GM23338 (cell line): ENCODE measurements around the gene TCF12. TPM values are rescaled to one million over a fixed set of nuclear protein-coding genes. Genes with fewer than 3 reads are reported as not detected.

ENCODE experiments used
- ATAC-seq: fragments of 200-7000 bp; cut with Tn5 transposase; 3 replicates; pipeline ENCODE4 v1.9.1; 2020
- DNase-seq: peaks from one replicate; pipeline ENCODE4 v3.0.0-alpha.2; 2015; ENCODE audit warnings: low spot score
- H2AFZ ChIP-seq: fragments of 200-600 bp; sonication (generic); 2 replicates; pipeline ENCODE4 v1.8.0; 2016; ENCODE audit warnings: antibody characterized with exemption, mild to moderate bottlenecking, moderate library complexity
- H3F3A ChIP-seq: fragments of 200-600 bp; sonication (generic); replicated peaks from 2 replicates; pipeline ENCODE4 v1.8.0; 2017; ENCODE audit warnings: antibody characterized with exemption, mixed run types, low read depth
- H3K27ac ChIP-seq: fragments of 200-600 bp; sonication (generic); 2 replicates; pipeline ENCODE4 v1.6.1; 2016; ENCODE audit warnings: low read depth
- H3K27me3 ChIP-seq: fragments of 200-600 bp; sonication (generic); 2 replicates; pipeline ENCODE4 v1.8.0; 2016; ENCODE audit warnings: mild to moderate bottlenecking, mixed run types, moderate library complexity; ENCODE audit not compliant: insufficient read depth
- H3K36me3 ChIP-seq: fragments of 200-600 bp; sonication (generic); 2 replicates; pipeline ENCODE4 v1.8.0; 2016; ENCODE audit warnings: mild to moderate bottlenecking; ENCODE audit not compliant: insufficient read depth
- H3K4me1 ChIP-seq: fragments of 200-600 bp; sonication (generic); 2 replicates; pipeline ENCODE4 v1.8.0; 2016; ENCODE audit warnings: mild to moderate bottlenecking, moderate library complexity; ENCODE audit not compliant: insufficient read depth
- H3K4me2 ChIP-seq: fragments of 200-600 bp; sonication (generic); 2 replicates; pipeline ENCODE4 v1.7.1; 2017; ENCODE audit warnings: mixed run types
- H3K4me3 ChIP-seq: fragments of 200-600 bp; sonication (generic); 2 replicates; pipeline ENCODE4 v1.6.1; 2016; ENCODE audit warnings: mixed run types
- H3K79me2 ChIP-seq: fragments of 200-600 bp; sonication (generic); replicated peaks from 2 replicates; pipeline ENCODE4 v1.8.0; 2017; ENCODE audit warnings: mild to moderate bottlenecking; ENCODE audit not compliant: insufficient read depth
- H3K9me2 ChIP-seq: fragments of 200-600 bp; sonication (generic); 2 replicates; pipeline ENCODE4 v1.8.0; 2017; ENCODE audit not compliant: insufficient read depth
- H4K20me1 ChIP-seq: fragments of 200-600 bp; sonication (generic); replicated peaks from 2 replicates; pipeline ENCODE4 v1.8.0; 2017; ENCODE audit warnings: mild to moderate bottlenecking; ENCODE audit not compliant: insufficient read depth
- H3K27ac Mint-ChIP-seq: 2 replicates; pipeline ENCODE4 v1.8.0; 2020; ENCODE audit warnings: inconsistent platforms, mild to moderate bottlenecking, moderate library complexity, mixed read lengths
- H3K27me3 Mint-ChIP-seq: 3 replicates; pipeline ENCODE4 v1.8.0; 2022; ENCODE audit warnings: low read depth, mild to moderate bottlenecking, moderate library complexity, mixed read lengths, inconsistent platforms; ENCODE audit not compliant: insufficient read depth, poor library complexity
- H3K36me3 Mint-ChIP-seq: 3 replicates; pipeline ENCODE4 v1.8.0; 2021; ENCODE audit warnings: low read depth, mild to moderate bottlenecking, inconsistent platforms, moderate library complexity, mixed read lengths
- H3K4me1 Mint-ChIP-seq: 3 replicates; pipeline ENCODE4 v1.8.0; 2020; ENCODE audit warnings: mild to moderate bottlenecking, inconsistent platforms, mixed read lengths
- H3K4me3 Mint-ChIP-seq: 3 replicates; pipeline ENCODE4 v1.8.0; 2021; ENCODE audit warnings: moderate library complexity, mild to moderate bottlenecking, inconsistent platforms, mixed read lengths
- H3K9me3 Mint-ChIP-seq: 3 replicates; pipeline ENCODE4 v1.8.0; 2020; ENCODE audit warnings: moderate library complexity, mild to moderate bottlenecking, inconsistent platforms, mixed read lengths
- CREB1 ChIP-seq: fragments of 250-450 bp; sonication (Bioruptor Pico); IDR thresholded peaks from 2 replicates; pipeline ENCODE4 v1.5.0; 2020; ENCODE audit warnings: low read depth, mild to moderate bottlenecking, moderate library complexity
- EZH2 ChIP-seq: fragments of 200-600 bp; sonication (generic); IDR thresholded peaks from one replicate; pipeline ENCODE4 v1.8.0; 2017; ENCODE audit warnings: antibody characterized with exemption, mild to moderate bottlenecking, low read depth; ENCODE audit not compliant: unreplicated experiment
- JUNB ChIP-seq: IDR thresholded peaks from one replicate; pipeline ENCODE4 v1.6.1; 2016; ENCODE audit warnings: antibody characterized with exemption; ENCODE audit not compliant: unreplicated experiment
- NANOG ChIP-seq: IDR thresholded peaks from 2 replicates; pipeline ENCODE4 v1.6.1; 2016; ENCODE audit warnings: antibody characterized with exemption, borderline replicate concordance
- POLR2AphosphoS5 ChIP-seq: IDR thresholded peaks from 2 replicates; pipeline ENCODE4 v1.6.1; 2016; ENCODE audit warnings: antibody characterized with exemption, low read depth
- STAT1 ChIP-seq: IDR thresholded peaks from one replicate; pipeline ENCODE4 v1.6.1; 2016; ENCODE audit warnings: antibody characterized with exemption; ENCODE audit not compliant: unreplicated experiment
- ZNF114 ChIP-seq: fragments of 250-450 bp; sonication (Bioruptor Pico); IDR thresholded peaks from 2 replicates; pipeline ENCODE4 v1.5.0; 2020; ENCODE audit warnings: mild to moderate bottlenecking, moderate library complexity
- polyA plus RNA-seq: library from polyadenylated mRNA; unstranded; fragments of >200 nt; fragmentation: Nextera tagmentation; extraction: Ambion mirVana; gene quantifications from 2 replicates; pipeline ENCODE4 v1.2.1, GENCODE V29; 2016
- total RNA-seq: library from RNA; depleted of rRNA; stranded (reverse); fragments of >200 nt; shearing (Covaris generic); gene quantifications from 2 replicates; pipeline ENCODE4 v1.2.3, GENCODE V29; 2014
- TF ChIP-seq, protein P1 (sequence below): fragments of 250-450 bp; sonication (Bioruptor Pico); IDR thresholded peaks from 2 replicates; pipeline ENCODE4 v1.5.0; 2020; ENCODE audit warnings: mild to moderate bottlenecking, moderate library complexity
- TF ChIP-seq, protein P2 (sequence below), 2 experiments: fragments of 200-600 bp in 1 of 2; sonication (generic) in 1 of 2; conservative IDR thresholded peaks; 2 replicates each; pipeline versions ENCODE4 v1.5.1 to v1.6.1; 2016 to 2017; ENCODE audit warnings: antibody characterized with exemption in 2 of 2, low read depth in 2 of 2, mild to moderate bottlenecking in 2 of 2, moderate library complexity in 1 of 2
- TF ChIP-seq, protein P3 (sequence below): IDR thresholded peaks from 2 replicates; pipeline ENCODE4 v1.6.1; 2016; ENCODE audit warnings: antibody characterized with exemption

The TCF12 gene
- total and polyA plus RNA-seq, 2 experiments from 2014 or later, result 27.6 to 104 TPM

DNA sequence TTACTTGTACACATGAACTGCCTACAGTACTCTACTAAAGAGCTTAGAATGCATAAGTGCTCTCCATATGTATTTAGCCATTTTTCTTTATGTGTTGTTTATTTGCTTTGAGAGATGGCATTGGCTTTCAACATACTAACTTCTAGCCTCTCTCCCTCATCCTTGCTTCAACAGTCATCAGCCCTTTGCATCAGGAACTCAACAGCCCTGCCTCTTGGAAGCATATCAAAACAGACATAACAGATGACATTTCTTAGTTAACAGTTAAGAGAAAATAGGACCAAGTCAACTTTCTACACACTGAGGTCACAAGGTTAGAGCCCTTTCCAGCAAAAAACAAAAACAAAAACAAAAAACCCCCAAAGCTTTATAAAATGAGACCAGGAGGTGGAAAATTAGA is 145.6 kb downstream of the TCF12 start:
- H3K4me3 Mint-ChIP-seq, result no peak overlapping the region
- H3K27me3 ChIP-seq, result no peaks in the 10 kb centered on the region

More for the DNA sequence above, 145.6 kb downstream of the TCF12 start:
- Histone ChIP-seq H3K79me2 (peaks cover 66% of the 10 kb centered on the region), H3K36me3 (no peaks in the 10 kb centered on the region), H2AFZ (no peak overlapping the region), H3K4me3 (no peak overlapping the region), H3F3A (no peaks in the 10 kb centered on the region), H3K27ac (no peak overlapping the region), H4K20me1 (peaks cover 11% of the 10 kb centered on the region), H3K4me1 (peaks cover 6% of the 10 kb centered on the region; the same call in 1 of the 2 replicates), H3K9me2 (no peaks in the 10 kb centered on the region), H3K4me2 (no peak overlapping the region)
- Mint-ChIP-seq H3K36me3 (no peaks in the 10 kb centered on the region), H3K4me1 (peaks cover 18% of the 10 kb centered on the region), H3K27ac (no peak overlapping the region), H3K9me3 (no peaks in the 10 kb centered on the region), H3K27me3 (peaks cover 4% of the 10 kb centered on the region)
- ATAC-seq (no peak), DNase-seq (no peak)
- TF ChIP-seq NANOG (no peak), STAT1 (no peak), JUNB (no peak), EZH2 (no peak), ZNF114 (no peak), CREB1 (CRISPR knock-in tag) (no peak), POLR2AphosphoS5 (no peak)
- TF ChIP-seq, protein P1, sequence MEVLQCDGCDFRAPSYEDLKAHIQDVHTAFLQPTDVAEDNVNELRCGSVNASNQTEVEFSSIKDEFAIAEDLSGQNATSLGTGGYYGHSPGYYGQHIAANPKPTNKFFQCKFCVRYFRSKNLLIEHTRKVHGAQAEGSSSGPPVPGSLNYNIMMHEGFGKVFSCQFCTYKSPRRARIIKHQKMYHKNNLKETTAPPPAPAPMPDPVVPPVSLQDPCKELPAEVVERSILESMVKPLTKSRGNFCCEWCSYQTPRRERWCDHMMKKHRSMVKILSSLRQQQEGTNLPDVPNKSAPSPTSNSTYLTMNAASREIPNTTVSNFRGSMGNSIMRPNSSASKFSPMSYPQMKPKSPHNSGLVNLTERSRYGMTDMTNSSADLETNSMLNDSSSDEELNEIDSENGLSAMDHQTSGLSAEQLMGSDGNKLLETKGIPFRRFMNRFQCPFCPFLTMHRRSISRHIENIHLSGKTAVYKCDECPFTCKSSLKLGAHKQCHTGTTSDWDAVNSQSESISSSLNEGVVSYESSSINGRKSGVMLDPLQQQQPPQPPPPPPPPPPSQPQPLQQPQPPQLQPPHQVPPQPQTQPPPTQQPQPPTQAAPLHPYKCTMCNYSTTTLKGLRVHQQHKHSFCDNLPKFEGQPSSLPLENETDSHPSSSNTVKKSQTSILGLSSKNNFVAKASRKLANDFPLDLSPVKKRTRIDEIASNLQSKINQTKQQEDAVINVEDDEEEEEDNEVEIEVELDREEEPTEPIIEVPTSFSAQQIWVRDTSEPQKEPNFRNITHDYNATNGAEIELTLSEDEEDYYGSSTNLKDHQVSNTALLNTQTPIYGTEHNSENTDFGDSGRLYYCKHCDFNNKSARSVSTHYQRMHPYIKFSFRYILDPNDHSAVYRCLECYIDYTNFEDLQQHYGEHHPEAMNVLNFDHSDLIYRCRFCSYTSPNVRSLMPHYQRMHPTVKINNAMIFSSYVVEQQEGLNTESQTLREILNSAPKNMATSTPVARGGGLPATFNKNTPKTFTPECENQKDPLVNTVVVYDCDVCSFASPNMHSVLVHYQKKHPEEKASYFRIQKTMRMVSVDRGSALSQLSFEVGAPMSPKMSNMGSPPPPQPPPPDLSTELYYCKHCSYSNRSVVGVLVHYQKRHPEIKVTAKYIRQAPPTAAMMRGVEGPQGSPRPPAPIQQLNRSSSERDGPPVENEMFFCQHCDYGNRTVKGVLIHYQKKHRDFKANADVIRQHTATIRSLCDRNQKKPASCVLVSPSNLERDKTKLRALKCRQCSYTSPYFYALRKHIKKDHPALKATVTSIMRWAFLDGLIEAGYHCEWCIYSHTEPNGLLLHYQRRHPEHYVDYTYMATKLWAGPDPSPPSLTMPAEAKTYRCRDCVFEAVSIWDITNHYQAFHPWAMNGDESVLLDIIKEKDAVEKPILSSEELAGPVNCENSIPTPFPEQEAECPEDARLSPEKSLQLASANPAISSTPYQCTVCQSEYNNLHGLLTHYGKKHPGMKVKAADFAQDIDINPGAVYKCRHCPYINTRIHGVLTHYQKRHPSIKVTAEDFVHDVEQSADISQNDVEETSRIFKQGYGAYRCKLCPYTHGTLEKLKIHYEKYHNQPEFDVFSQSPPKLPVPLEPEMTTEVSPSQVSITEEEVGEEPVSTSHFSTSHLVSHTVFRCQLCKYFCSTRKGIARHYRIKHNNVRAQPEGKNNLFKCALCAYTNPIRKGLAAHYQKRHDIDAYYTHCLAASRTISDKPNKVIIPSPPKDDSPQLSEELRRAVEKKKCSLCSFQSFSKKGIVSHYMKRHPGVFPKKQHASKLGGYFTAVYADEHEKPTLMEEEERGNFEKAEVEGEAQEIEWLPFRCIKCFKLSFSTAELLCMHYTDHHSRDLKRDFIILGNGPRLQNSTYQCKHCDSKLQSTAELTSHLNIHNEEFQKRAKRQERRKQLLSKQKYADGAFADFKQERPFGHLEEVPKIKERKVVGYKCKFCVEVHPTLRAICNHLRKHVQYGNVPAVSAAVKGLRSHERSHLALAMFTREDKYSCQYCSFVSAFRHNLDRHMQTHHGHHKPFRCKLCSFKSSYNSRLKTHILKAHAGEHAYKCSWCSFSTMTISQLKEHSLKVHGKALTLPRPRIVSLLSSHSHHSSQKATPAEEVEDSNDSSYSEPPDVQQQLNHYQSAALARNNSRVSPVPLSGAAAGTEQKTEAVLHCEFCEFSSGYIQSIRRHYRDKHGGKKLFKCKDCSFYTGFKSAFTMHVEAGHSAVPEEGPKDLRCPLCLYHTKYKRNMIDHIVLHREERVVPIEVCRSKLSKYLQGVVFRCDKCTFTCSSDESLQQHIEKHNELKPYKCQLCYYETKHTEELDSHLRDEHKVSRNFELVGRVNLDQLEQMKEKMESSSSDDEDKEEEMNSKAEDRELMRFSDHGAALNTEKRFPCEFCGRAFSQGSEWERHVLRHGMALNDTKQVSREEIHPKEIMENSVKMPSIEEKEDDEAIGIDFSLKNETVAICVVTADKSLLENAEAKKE (CRISPR knock-in tag), result no peak
- TF ChIP-seq, protein P2, sequence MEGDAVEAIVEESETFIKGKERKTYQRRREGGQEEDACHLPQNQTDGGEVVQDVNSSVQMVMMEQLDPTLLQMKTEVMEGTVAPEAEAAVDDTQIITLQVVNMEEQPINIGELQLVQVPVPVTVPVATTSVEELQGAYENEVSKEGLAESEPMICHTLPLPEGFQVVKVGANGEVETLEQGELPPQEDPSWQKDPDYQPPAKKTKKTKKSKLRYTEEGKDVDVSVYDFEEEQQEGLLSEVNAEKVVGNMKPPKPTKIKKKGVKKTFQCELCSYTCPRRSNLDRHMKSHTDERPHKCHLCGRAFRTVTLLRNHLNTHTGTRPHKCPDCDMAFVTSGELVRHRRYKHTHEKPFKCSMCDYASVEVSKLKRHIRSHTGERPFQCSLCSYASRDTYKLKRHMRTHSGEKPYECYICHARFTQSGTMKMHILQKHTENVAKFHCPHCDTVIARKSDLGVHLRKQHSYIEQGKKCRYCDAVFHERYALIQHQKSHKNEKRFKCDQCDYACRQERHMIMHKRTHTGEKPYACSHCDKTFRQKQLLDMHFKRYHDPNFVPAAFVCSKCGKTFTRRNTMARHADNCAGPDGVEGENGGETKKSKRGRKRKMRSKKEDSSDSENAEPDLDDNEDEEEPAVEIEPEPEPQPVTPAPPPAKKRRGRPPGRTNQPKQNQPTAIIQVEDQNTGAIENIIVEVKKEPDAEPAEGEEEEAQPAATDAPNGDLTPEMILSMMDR (conservative IDR thresholded peaks at IDR 0.05; ENCODE audit: low read depth in 2 of 2), result no peak
- TF ChIP-seq, protein P3, sequence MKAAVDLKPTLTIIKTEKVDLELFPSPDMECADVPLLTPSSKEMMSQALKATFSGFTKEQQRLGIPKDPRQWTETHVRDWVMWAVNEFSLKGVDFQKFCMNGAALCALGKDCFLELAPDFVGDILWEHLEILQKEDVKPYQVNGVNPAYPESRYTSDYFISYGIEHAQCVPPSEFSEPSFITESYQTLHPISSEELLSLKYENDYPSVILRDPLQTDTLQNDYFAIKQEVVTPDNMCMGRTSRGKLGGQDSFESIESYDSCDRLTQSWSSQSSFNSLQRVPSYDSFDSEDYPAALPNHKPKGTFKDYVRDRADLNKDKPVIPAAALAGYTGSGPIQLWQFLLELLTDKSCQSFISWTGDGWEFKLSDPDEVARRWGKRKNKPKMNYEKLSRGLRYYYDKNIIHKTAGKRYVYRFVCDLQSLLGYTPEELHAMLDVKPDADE, result no peak
